C4-2B (cell line): ENCODE measurements around the gene ZNHIT1.

ENCODE experiments used
- ZFX ChIP-seq: fragments of 450-650 bp; IDR thresholded peaks from 2 replicates; pipeline ENCODE4 v1.6.1; 2017
- TF ChIP-seq, protein P1 (sequence below): fragments of 450-650 bp; conservative IDR thresholded peaks from 2 replicates; pipeline ENCODE4 v1.5.1; 2017; ENCODE audit warnings: mild to moderate bottlenecking

DNA sequence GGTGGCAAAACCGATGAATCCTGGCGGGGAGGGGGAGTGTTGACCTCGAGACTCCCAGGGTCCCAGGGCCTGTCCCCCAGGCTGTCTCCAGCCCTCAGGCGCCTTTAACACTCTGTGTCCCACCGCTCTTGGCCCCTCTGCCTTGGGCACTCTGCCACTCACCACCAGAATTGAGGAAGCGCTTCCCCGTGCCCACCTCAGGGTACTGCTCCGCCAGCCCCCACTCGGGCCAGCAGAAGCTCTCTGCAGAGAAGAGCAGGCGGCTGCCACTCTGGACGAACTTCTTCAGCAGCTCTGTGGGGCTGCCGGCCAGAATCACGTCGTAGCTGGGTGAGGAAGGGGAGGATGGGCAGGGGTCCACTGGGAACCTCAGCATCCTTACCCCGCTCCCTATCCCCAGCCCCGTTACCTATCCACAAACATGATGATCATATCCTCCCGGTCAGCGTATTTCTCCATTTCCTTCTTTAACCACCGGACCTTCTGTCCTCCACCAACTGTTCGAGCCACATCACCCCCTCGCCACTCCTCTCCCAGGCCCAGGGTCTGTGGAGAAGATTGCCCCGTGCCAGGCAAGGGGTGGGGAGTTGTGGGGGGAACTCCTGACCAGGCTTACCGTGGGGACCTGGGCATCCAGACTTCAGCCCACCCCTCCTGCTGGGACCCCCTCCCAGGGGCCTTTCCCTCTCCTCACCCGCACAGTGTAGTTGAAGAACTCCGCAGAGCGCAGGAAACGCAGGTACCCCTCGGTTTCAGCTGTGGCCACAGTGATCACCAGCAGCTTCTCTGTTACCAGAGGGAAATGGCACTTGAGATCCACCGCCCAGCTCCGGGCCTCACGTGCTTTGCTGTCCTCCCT, 1.7 kb upstream of the ZNHIT1 start:
- TF ChIP-seq, protein P1, sequence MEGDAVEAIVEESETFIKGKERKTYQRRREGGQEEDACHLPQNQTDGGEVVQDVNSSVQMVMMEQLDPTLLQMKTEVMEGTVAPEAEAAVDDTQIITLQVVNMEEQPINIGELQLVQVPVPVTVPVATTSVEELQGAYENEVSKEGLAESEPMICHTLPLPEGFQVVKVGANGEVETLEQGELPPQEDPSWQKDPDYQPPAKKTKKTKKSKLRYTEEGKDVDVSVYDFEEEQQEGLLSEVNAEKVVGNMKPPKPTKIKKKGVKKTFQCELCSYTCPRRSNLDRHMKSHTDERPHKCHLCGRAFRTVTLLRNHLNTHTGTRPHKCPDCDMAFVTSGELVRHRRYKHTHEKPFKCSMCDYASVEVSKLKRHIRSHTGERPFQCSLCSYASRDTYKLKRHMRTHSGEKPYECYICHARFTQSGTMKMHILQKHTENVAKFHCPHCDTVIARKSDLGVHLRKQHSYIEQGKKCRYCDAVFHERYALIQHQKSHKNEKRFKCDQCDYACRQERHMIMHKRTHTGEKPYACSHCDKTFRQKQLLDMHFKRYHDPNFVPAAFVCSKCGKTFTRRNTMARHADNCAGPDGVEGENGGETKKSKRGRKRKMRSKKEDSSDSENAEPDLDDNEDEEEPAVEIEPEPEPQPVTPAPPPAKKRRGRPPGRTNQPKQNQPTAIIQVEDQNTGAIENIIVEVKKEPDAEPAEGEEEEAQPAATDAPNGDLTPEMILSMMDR: no peak
- TF ChIP-seq ZFX: no peak
